ENCODE results near the gene CD74. TPM values are rescaled to one million over a fixed set of nuclear protein-coding genes. Genes with fewer than 3 reads are reported as not detected.

Gene CD74
- total RNA-seq, 3 donors from 2014 or later, result 382 to 393 (median 392) TPM

- Histone ChIP-seq H3K4me1 (peaks cover 0 to 3% of the 10 kb centered on the region in 2 donors), H3K27ac (peak overlapping the region in 1 of 2 donors; percentile 76), H3K36me3 (no peaks in the 10 kb centered on the region), H3K9me3 (no peaks in the 10 kb centered on the region), H3K4me3 (no peak overlapping the region), H3K27me3 (no peaks in the 10 kb centered on the region)
- DNase-seq (ENCODE audit: low spot score in 2 of 2), result no peak
- intact Hi-C loops (cut with DNase I; ENCODE audit: low total_unique reads), result no loop called here
- TF ChIP-seq, protein P1, sequence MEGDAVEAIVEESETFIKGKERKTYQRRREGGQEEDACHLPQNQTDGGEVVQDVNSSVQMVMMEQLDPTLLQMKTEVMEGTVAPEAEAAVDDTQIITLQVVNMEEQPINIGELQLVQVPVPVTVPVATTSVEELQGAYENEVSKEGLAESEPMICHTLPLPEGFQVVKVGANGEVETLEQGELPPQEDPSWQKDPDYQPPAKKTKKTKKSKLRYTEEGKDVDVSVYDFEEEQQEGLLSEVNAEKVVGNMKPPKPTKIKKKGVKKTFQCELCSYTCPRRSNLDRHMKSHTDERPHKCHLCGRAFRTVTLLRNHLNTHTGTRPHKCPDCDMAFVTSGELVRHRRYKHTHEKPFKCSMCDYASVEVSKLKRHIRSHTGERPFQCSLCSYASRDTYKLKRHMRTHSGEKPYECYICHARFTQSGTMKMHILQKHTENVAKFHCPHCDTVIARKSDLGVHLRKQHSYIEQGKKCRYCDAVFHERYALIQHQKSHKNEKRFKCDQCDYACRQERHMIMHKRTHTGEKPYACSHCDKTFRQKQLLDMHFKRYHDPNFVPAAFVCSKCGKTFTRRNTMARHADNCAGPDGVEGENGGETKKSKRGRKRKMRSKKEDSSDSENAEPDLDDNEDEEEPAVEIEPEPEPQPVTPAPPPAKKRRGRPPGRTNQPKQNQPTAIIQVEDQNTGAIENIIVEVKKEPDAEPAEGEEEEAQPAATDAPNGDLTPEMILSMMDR (IDR thresholded peaks at IDR 0.05), result no peak
- no peak for TF ChIP-seq POLR2A (IDR thresholded peaks at IDR 0.05)
- no peak for TF ChIP-seq POLR2AphosphoS5 (IDR thresholded peaks at IDR 0.05)
Measured at GRCh38 chr5:150355791-150356190, 56.9 kb downstream of the CD74 start.

DNA sequence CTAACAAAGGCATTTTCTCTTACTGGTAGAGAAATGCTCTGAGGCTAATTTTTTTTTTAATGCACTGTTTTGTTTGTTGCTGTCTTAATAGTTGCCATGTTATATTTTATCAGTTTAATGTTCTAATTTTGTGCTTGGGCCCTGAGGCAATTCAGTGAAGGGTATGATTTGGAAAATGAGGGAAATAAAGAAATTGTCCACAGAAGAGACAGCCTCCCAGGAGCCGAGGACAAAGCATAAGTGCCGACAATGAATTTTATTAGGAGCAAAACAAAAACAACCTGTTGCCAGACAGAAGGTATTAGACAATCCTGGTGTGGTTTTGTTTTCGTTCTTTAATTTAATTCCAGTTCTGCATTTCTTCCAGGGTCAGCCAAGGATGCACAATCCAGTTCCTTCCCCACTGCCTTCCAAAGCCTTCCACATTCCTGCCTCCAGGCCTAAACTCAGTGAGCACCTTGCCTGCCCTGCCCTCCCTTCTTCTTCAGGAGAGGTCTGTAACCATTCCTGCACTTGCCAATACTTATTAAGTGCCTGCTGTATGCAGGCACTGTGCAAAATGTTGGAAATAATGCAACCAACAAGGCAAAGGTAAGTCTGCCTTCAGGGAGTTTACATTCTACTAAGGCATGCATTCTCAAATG, 59.6 kb downstream of the CD74 start:
- TF ChIP-seq POLR2AphosphoS5 (IDR thresholded peaks at IDR 0.05), result no peak
- TF ChIP-seq, protein P1 (IDR thresholded peaks at IDR 0.05), result no peak
- no peak for TF ChIP-seq POLR2A (IDR thresholded peaks at IDR 0.05)
- no peaks in the 10 kb centered on the region for H3K9me3 ChIP-seq
- H3K27ac ChIP-seq, result peak overlapping the region; percentile 20 to 65
- no peak overlapping the region for H3K4me3 ChIP-seq
- no peak for DNase-seq (ENCODE audit: low spot score in 2 of 2)
- H3K27me3 ChIP-seq, result no peaks in the 10 kb centered on the region
- intact Hi-C loops (cut with DNase I; ENCODE audit: low total_unique reads), result no loop called here
- peaks cover 0 to under 1% of the 10 kb centered on the region in 2 donors for H3K4me1 ChIP-seq
- H3K36me3 ChIP-seq, result no peaks in the 10 kb centered on the region

DNA sequence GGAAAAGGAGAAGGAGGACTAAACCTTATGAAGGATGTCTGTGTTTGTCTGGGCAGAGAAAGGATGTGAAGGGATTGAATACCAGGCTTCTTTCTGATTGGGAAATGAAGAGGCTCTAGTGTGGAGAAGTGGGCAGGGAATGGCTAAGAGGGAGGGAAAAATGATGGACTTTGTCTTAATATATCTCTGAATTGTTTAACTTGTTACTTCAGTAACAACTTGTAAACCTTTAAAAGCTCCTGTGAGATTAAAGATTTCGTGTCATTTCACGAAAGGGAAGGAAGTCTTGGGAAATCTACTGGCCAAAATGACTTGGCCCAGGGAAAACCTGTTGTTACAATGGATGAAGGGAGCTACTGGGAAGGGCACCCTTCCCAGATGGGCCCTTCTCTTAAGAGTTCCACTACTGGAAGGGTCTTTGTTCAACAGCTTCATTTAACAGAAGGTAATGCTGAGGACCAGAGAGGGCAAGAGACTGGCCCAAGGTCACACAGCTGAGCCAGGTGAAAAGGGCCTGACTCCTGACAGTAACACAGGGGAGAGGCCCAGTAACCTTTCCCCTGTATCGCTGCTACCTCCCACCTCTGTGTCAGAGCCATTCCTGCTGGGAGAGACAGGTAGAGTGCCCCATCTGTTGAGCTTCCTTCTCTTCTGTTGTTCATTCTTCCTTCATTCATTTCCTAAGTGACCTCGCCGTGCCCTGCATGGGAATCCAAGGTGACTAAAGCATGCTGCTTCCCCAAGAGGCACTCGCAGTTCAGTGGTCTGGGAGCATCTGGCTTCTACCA, 60.3 kb downstream of the CD74 start:
- no peak for DNase-seq (ENCODE audit: low spot score in 2 of 2)

More for the DNA sequence above, 60.3 kb downstream of the CD74 start:
- no peaks in the 10 kb centered on the region for H3K9me3 ChIP-seq
- no peaks in the 10 kb centered on the region for H3K36me3 ChIP-seq
- no peaks in the 10 kb centered on the region for H3K27me3 ChIP-seq
- peak overlapping the region; percentile 65 for H3K27ac ChIP-seq
- H3K4me1 ChIP-seq, result no peaks in the 10 kb centered on the region
- intact Hi-C loops (cut with DNase I; ENCODE audit: low total_unique reads), result no loop called here
- H3K4me3 ChIP-seq, result no peak overlapping the region
- TF ChIP-seq POLR2A (IDR thresholded peaks at IDR 0.05) (no peak), POLR2AphosphoS5 (IDR thresholded peaks at IDR 0.05) (no peak)
- TF ChIP-seq, protein P1 (IDR thresholded peaks at IDR 0.05), result no peak

Other genes with a start within 250 kb of the CD74 start
- gene CDX1, start 246.1 kb downstream of the CD74 start, total RNA-seq, result 1 to 10 TPM in 1 of 3 donors, not detected in 2; 1.3 TPM
- gene SLC6A7, start 222.8 kb downstream of the CD74 start, total RNA-seq, result under 1 TPM in 2 of 3 donors, not detected in 1; 0.15 to 0.16 TPM
- gene CAMK2A, start 123.1 kb downstream of the CD74 start, total RNA-seq, result under 1 TPM in 1 of 3 donors, not detected in 2; under 0.01 TPM
- gene ARSI, start 110.0 kb downstream of the CD74 start, total RNA-seq, result 1 to 10 TPM in 1 of 3 donors, under 1 TPM in 2; 0.48 to 1.3 (median 0.98) TPM
- 10 to 100 TPM; 20.6 to 37.7 (median 36.1) TPM for gene TCOF1, start 55.2 kb downstream of the CD74 start, total RNA-seq
- 1,000 to 10,000 TPM; 3,271 to 4,472 (median 4,011) TPM for gene RPS14, start 36.8 kb upstream of the CD74 start, total RNA-seq
- gene NDST1, start 95.2 kb upstream of the CD74 start, total RNA-seq, result 10 to 100 TPM; 46.7 to 92.3 (median 74.1) TPM
- gene SYNPO, start 227.8 kb upstream of the CD74 start, total RNA-seq, result 10 to 100 TPM in 2 of 3 donors, 1 to 10 TPM in 1; 6.3 to 22.4 (median 15.4) TPM
- gene MYOZ3, start 248.3 kb upstream of the CD74 start, total RNA-seq, result under 1 TPM; under 0.01 to 0.33 (median 0.15) TPM

Measured in breast epithelium (tissue), 4 donors.